B cell (primary cell): ENCODE results near the gene NGLY1. TPM values are rescaled to one million over a fixed set of nuclear protein-coding genes. Genes with fewer than 3 reads are reported as not detected.

Experiments
- ATAC-seq: fragments of 200-7000 bp; cut with Tn5 transposase; one replicate; pipeline ENCODE4 v1.10.0; 2021; ENCODE audit warnings: low read depth, mild to moderate bottlenecking, moderate number of reproducible peaks, moderate library complexity
- CTCF ChIA-PET: fragments of 350-600 bp; sonication (Branson Sonifier 250); formaldehyde crosslinking; loops from one replicate; lab custom pipeline; 2021; ENCODE audit warnings: antibody characterized with exemption, inconsistent platforms; lab: Charles Lee
- POLR2A ChIA-PET: fragments of 350-600 bp; sonication (Branson Sonifier 250); formaldehyde crosslinking; loops from one replicate; lab custom pipeline; 2021; ENCODE audit warnings: antibody characterized with exemption; lab: Charles Lee
- DNase-seq: peaks from one replicate; pipeline ENCODE4 v3.0.0; 2013
- H2AFZ ChIP-seq: 2 replicates; pipeline ENCODE4 v1.6.1; 2012; ENCODE audit warnings: mild to moderate bottlenecking, low read depth, low read length; ENCODE audit not compliant: insufficient read depth, poor library complexity, severe bottlenecking
- H3K27ac ChIP-seq, 2 donors: 1 replicate in 1 of 2; 2 replicates in 1 of 2; pipeline ENCODE4 v1.5.1; 2012 to 2013; ENCODE audit warnings: low read length in 2 of 2, mild to moderate bottlenecking in 2 of 2, moderate library complexity in 1 of 2
- H3K27me3 ChIP-seq, 4 experiments: fragments of 200-600 bp in 1 of 4; sonication (generic) in 1 of 4; replicated peaks in 1 of 4; 1 replicate in 2 of 4; 2 replicates in 2 of 4; pipeline versions ENCODE4 v1.6.1 to v1.7.0; 2013 to 2016; ENCODE audit warnings: low read length in 3 of 4, mild to moderate bottlenecking in 2 of 4, mixed read lengths in 1 of 4, moderate library complexity in 1 of 4; ENCODE audit not compliant: insufficient read depth in 4 of 4, control insufficient read depth in 3 of 4; ENCODE audit errors: control extremely low read depth in 1 of 4
- H3K36me3 ChIP-seq, 2 experiments: replicated peaks in 1 of 2; 1 replicate in 1 of 2; 2 replicates in 1 of 2; pipeline versions ENCODE4 v1.6.1 to v1.7.1; 2013; ENCODE audit warnings: low read length in 1 of 2; ENCODE audit not compliant: insufficient read depth in 2 of 2, control insufficient read depth in 1 of 2; ENCODE audit errors: control extremely low read depth in 1 of 2, extremely low read depth in 1 of 2
- H3K4me1 ChIP-seq, 2 donors: fragments of 200-600 bp in 1 of 2; sonication (generic) in 1 of 2; 1 replicate in 1 of 2; 2 replicates in 1 of 2; pipeline versions ENCODE4 v1.5.1 to v1.6.1; 2013 to 2017; ENCODE audit warnings: low read length in 2 of 2; ENCODE audit not compliant: control insufficient read depth in 2 of 2, insufficient read depth in 2 of 2
- H3K4me2 ChIP-seq: replicated peaks from 2 replicates; pipeline ENCODE3; 2012; ENCODE audit warnings: mild to moderate bottlenecking, low read depth, low read length; ENCODE audit not compliant: poor library complexity, severe bottlenecking
- H3K4me3 ChIP-seq, 5 experiments: fragments of 200-600 bp in 1 of 5; sonication (generic) in 1 of 5; 1 replicate in 3 of 5; 2 replicates in 2 of 5; pipeline versions ENCODE4 v1.5.1 to v1.7.0; 2011 to 2016; ENCODE audit warnings: low read length in 4 of 5, mild to moderate bottlenecking in 4 of 5, low read depth in 2 of 5, control low read depth in 1 of 5, moderate library complexity in 1 of 5; ENCODE audit not compliant: insufficient read depth in 1 of 5; ENCODE audit errors: control extremely low read depth in 1 of 5, extremely low read depth in 1 of 5
- H3K79me2 ChIP-seq: fragments of 200-600 bp; sonication (generic); one replicate; pipeline ENCODE4 v1.6.0; 2016; ENCODE audit warnings: low read length; ENCODE audit not compliant: control insufficient read depth, insufficient read depth
- H3K9ac ChIP-seq: fragments of 200-600 bp; sonication (generic); 2 replicates; pipeline ENCODE4 v1.6.1; 2017; ENCODE audit warnings: mild to moderate bottlenecking, low read length, moderate library complexity
- H3K9me3 ChIP-seq, 3 donors: one replicate each; pipeline versions ENCODE4 v1.6.1 to v1.7.1; 2013; ENCODE audit warnings: low read length in 2 of 3; ENCODE audit not compliant: control insufficient read depth in 2 of 3, insufficient read depth in 1 of 3; ENCODE audit errors: control extremely low read depth in 1 of 3
- H4K20me1 ChIP-seq: 2 replicates; pipeline ENCODE4 v1.6.0; 2012; ENCODE audit warnings: mild to moderate bottlenecking, low read length; ENCODE audit not compliant: insufficient read depth, control insufficient read depth, poor library complexity, severe bottlenecking
- H3K27ac Mint-ChIP-seq: one replicate; pipeline ENCODE4 v1.8.0; 2021; ENCODE audit warnings: mixed read lengths
- H3K27me3 Mint-ChIP-seq: one replicate; pipeline ENCODE4 v1.8.0; 2021; ENCODE audit warnings: mixed read lengths
- H3K4me1 Mint-ChIP-seq: one replicate; pipeline ENCODE4 v1.8.0; 2021; ENCODE audit warnings: mixed read lengths
- H3K4me3 Mint-ChIP-seq: one replicate; pipeline ENCODE4 v1.8.0; 2021; ENCODE audit warnings: mixed read lengths
- H3K9me3 Mint-ChIP-seq: one replicate; pipeline ENCODE4 v1.8.0; 2022; ENCODE audit warnings: mixed read lengths; ENCODE audit not compliant: insufficient read depth
- CTCF ChIP-seq: fragments of 200-600 bp; IDR thresholded peaks from one replicate; pipeline ENCODE4 v1.8.0; 2022; ENCODE audit warnings: antibody characterized with exemption, mild to moderate bottlenecking
- EZH2 ChIP-seq: IDR thresholded peaks from 2 replicates; pipeline ENCODE4 v1.6.1; 2012; ENCODE audit warnings: borderline replicate concordance, low read depth, mild to moderate bottlenecking, moderate library complexity, low read length; ENCODE audit not compliant: insufficient read depth, poor library complexity, severe bottlenecking
- WGBS: methylation state at CpG from one replicate; pipeline ENCODE4 v1.1.5; 2013; ENCODE audit warnings: missing lambda C conversion rate; ENCODE audit not compliant: insufficient coverage; 5-methylcytosine and 5-hydroxymethylcytosine counted together
- intact Hi-C: fragments of 100-400 bp; cut with micrococcal nuclease; formaldehyde crosslinking; loops from one replicate; pipeline ENCODE4 v1.10.0; 2022
- polyA plus RNA-seq: library from polyadenylated mRNA; depleted of rRNA; stranded (reverse); fragments of >200 nt; gene quantifications from 2 replicates; pipeline ENCODE4 v1.2.3, GENCODE V29; 2012
- total RNA-seq, 2 donors: library from RNA; stranded (reverse); fragments of 120-200 nt in 1 of 2; gene quantifications; 1 replicate in 1 of 2; 2 replicates in 1 of 2; pipeline versions ENCODE4 v1.2.3 to v1.2.4, GENCODE V29; 2013 to 2022

NGLY1 gene
- total and polyA plus RNA-seq, 2 donors (not counting 1 experiment from before 2014, with no cell fraction given), result 24.2 to 145 TPM

- CTCF ChIA-PET, result interaction anchor here (1.1 to 1.5 kb wide), 2 partner anchors 68 to 141 kb away, joined by 3 to 5 read pairs; no protein-coding TSS in a partner anchor
- ATAC-seq (no peak), DNase-seq (no peak)
- Histone ChIP-seq H3K9me3 (no peaks in the 10 kb centered on the region), H2AFZ (peak overlapping the region; percentile 81), H3K27me3 (no peaks in the 10 kb centered on the region), H4K20me1 (no peaks in the 10 kb centered on the region), H3K79me2 (no peaks in the 10 kb centered on the region), H3K4me1 (peaks cover 16% of the 10 kb centered on the region in 2 donors), H3K4me3 (peak overlapping the region; percentile 60 to 95 (median 67)), H3K9ac (peak overlapping the region; percentile 81), H3K4me2 (peak overlapping the region; percentile 82), H3K27ac (peak overlapping the region; percentile 95 to 96), H3K36me3 (no peaks in the 10 kb centered on the region)
- H3K27me3 Mint-ChIP-seq, result no peaks in the 10 kb centered on the region
- H3K4me1 Mint-ChIP-seq, result peaks cover 45% of the 10 kb centered on the region
- TF ChIP-seq CTCF (no peak), EZH2 (no peak)
- no peaks in the 10 kb centered on the region for H3K9me3 Mint-ChIP-seq
- POLR2A ChIA-PET, result no interaction called here
- intact Hi-C loops, result loop anchor here (10.0 kb wide), 2 partner anchors 1696 to 1834 kb away; partner anchors contain the start of gene SLC4A7
- no CpG with 5 or more reads among the region's 2 CpGs for WGBS
- H3K4me3 Mint-ChIP-seq, result peak overlapping the region; percentile 97
- H3K27ac Mint-ChIP-seq, result no peak overlapping the region
Observed at GRCh38 chr3:25789209-25789595, 6.0 kb upstream of the NGLY1 start.

GRCh38 chr3:25787689-25788088, 4.4 kb upstream of the NGLY1 start:
- TF ChIP-seq CTCF (no peak), EZH2 (no peak)
- H3K4me2 ChIP-seq, result no peak overlapping the region
- ATAC-seq (no peak), DNase-seq (no peak)
- intact Hi-C loops, result loop anchor here (10.0 kb wide), 2 partner anchors 1697 to 1833 kb away; partner anchors contain the start of gene SLC4A7
- 100% methylated on average over 1 of the region's 3 CpGs for WGBS
- no peaks in the 10 kb centered on the region for H4K20me1 ChIP-seq
- no peak overlapping the region for H3K27ac ChIP-seq
- peaks cover 20 to 22% of the 10 kb centered on the region in 2 donors for H3K4me1 ChIP-seq
- Mint-ChIP-seq H3K27me3 (no peaks in the 10 kb centered on the region), H3K27ac (no peak overlapping the region), H3K4me1 (peaks cover 52% of the 10 kb centered on the region), H3K4me3 (peak overlapping the region; percentile 64), H3K9me3 (no peaks in the 10 kb centered on the region)
- no peak overlapping the region for H2AFZ ChIP-seq
- peaks cover 2% of the 10 kb centered on the region for H3K79me2 ChIP-seq
- CTCF ChIA-PET, result no interaction called here
- H3K9ac ChIP-seq, result no peak overlapping the region
- no peaks in the 10 kb centered on the region for H3K36me3 ChIP-seq
- no peaks in the 10 kb centered on the region for H3K9me3 ChIP-seq
- POLR2A ChIA-PET, result no interaction called here
- H3K4me3 ChIP-seq, result no peak overlapping the region
- H3K27me3 ChIP-seq, result no peaks in the 10 kb centered on the region
